ENCODE data around the gene PPP6C. TPM values are rescaled to one million over a fixed set of nuclear protein-coding genes. Genes with fewer than 3 reads are reported as not detected.
A peak's percentile ranks its signal among the peaks of the same experiment; 100 is the strongest.

The PPP6C gene
- total and polyA plus RNA-seq, 2 of the 13 experiments (the other 11 are each of a cell fraction or from before 2014, with no cell fraction given) = 18.5 to 20.9 TPM

GRCh38 chr9:125200216-125201047 is 10.8 kb upstream of the PPP6C start, which contains the start of gene RABEPK (continued):
- TF ChIP-seq E2F2 (CRISPR knock-in tag; IDR thresholded peaks at IDR 0.05; ENCODE audit: borderline replicate concordance) = no peak
- TF ChIP-seq ZSCAN25 (CRISPR knock-in tag; IDR thresholded peaks at IDR 0.05) = peak; percentile 52
- peak; percentile 92 for TF ChIP-seq POLR2AphosphoS5 (IDR thresholded peaks at IDR 0.05; ENCODE audit: low read depth, low read length)
- peak; percentile 76 for TF ChIP-seq PHF20 (CRISPR knock-in tag; IDR thresholded peaks at IDR 0.05)
- peak; percentile 87; the same call in 1 of the 2 replicates for TF ChIP-seq ZFP36L1 (CRISPR knock-in tag; IDR thresholded peaks at IDR 0.05)
- TF ChIP-seq, protein P1, sequence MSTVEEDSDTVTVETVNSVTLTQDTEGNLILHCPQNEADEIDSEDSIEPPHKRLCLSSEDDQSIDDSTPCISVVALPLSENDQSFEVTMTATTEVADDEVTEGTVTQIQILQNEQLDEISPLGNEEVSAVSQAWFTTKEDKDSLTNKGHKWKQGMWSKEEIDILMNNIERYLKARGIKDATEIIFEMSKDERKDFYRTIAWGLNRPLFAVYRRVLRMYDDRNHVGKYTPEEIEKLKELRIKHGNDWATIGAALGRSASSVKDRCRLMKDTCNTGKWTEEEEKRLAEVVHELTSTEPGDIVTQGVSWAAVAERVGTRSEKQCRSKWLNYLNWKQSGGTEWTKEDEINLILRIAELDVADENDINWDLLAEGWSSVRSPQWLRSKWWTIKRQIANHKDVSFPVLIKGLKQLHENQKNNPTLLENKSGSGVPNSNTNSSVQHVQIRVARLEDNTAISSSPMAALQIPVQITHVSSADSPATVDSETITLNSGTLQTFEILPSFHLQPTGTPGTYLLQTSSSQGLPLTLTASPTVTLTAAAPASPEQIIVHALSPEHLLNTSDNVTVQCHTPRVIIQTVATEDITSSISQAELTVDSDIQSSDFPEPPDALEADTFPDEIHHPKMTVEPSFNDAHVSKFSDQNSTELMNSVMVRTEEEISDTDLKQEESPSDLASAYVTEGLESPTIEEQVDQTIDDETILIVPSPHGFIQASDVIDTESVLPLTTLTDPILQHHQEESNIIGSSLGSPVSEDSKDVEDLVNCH (CRISPR knock-in tag; IDR thresholded peaks at IDR 0.05) = no peak
- TF ChIP-seq ZSCAN31 (CRISPR knock-in tag; IDR thresholded peaks at IDR 0.05; ENCODE audit: low read depth) = peak; percentile 67; the same call in 1 of the 2 replicates
- peak; percentile 76; the same call in 1 of the 2 replicates for TF ChIP-seq TSC22D2 (CRISPR knock-in tag; IDR thresholded peaks at IDR 0.05; ENCODE audit: borderline replicate concordance)
- 0 out of 2 replicates have a peak, but pooled peaks have one; percentile 46 for TF ChIP-seq ZNF552 (CRISPR knock-in tag; IDR thresholded peaks at IDR 0.05; ENCODE audit: borderline replicate concordance)
- peak; percentile 49; the same call in 1 of the 2 replicates for TF ChIP-seq MEF2D (CRISPR knock-in tag; IDR thresholded peaks at IDR 0.05)
- TF ChIP-seq CEBPG (CRISPR knock-in tag; IDR thresholded peaks at IDR 0.05) = peak; percentile 84
- TF ChIP-seq ZNF17 (CRISPR knock-in tag; IDR thresholded peaks at IDR 0.05) = peak; percentile 64; the same call in 1 of the 2 replicates
- peak; percentile 29 for TF ChIP-seq FOSL2 (CRISPR knock-in tag; IDR thresholded peaks at IDR 0.05)
- TF ChIP-seq MIXL1 (CRISPR knock-in tag; IDR thresholded peaks at IDR 0.05) = no peak; the same call in 1 of the 2 replicates
- TF ChIP-seq, protein P2, sequence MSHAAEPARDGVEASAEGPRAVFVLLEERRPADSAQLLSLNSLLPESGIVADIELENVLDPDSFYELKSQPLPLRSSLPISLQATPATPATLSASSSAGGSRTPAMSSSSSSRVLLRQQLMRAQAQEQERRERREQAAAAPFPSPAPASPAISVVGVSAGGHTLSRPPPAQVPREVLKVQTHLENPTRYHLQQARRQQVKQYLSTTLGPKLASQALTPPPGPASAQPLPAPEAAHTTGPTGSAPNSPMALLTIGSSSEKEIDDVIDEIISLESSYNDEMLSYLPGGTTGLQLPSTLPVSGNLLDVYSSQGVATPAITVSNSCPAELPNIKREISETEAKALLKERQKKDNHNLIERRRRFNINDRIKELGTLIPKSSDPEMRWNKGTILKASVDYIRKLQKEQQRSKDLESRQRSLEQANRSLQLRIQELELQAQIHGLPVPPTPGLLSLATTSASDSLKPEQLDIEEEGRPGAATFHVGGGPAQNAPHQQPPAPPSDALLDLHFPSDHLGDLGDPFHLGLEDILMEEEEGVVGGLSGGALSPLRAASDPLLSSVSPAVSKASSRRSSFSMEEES (CRISPR knock-in tag; IDR thresholded peaks at IDR 0.05) = peak; percentile 11; the same call in 1 of the 2 replicates
- TF ChIP-seq, protein P3, sequence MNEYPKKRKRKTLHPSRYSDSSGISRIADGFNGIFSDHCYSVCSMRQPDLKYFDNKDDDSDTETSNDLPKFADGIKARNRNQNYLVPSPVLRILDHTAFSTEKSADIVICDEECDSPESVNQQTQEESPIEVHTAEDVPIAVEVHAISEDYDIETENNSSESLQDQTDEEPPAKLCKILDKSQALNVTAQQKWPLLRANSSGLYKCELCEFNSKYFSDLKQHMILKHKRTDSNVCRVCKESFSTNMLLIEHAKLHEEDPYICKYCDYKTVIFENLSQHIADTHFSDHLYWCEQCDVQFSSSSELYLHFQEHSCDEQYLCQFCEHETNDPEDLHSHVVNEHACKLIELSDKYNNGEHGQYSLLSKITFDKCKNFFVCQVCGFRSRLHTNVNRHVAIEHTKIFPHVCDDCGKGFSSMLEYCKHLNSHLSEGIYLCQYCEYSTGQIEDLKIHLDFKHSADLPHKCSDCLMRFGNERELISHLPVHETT (CRISPR knock-in tag; conservative IDR thresholded peaks at IDR 0.05) = peak; percentile 56; the same call in 1 of the 2 replicates
- peak; percentile 93 for TF ChIP-seq MXD4 (CRISPR knock-in tag; IDR thresholded peaks at IDR 0.05)
- TF ChIP-seq ELF1 (CRISPR knock-in tag; IDR thresholded peaks at IDR 0.05) = peak; percentile 99
- peak; percentile 24; the same call in 1 of the 2 replicates for TF ChIP-seq ZNF724P (CRISPR knock-in tag; IDR thresholded peaks at IDR 0.05; ENCODE audit: borderline replicate concordance)
- TF ChIP-seq ZBTB25 (CRISPR knock-in tag; IDR thresholded peaks at IDR 0.05) = peak; percentile 56; the same call in 1 of the 2 replicates
- peak; percentile 4; the same call in 1 of the 2 replicates for TF ChIP-seq ZNF7 (CRISPR knock-in tag; IDR thresholded peaks at IDR 0.05)
- TF ChIP-seq ETV5 (CRISPR knock-in tag; IDR thresholded peaks at IDR 0.05; ENCODE audit: borderline replicate concordance) = peak; percentile 82
- TF ChIP-seq ARNT (IDR thresholded peaks at IDR 0.05) = no peak
- TF ChIP-seq RFX3 (CRISPR knock-in tag; IDR thresholded peaks at IDR 0.05) = 0 out of 2 replicates have a peak, but pooled peaks have one; percentile 19
